Testis (tissue), 3 donors: Measurements from ENCODE around the gene RXRA. TPM values are rescaled to one million over a fixed set of nuclear protein-coding genes. Genes with fewer than 3 reads are reported as not detected.

ENCODE experiments used
- DNase-seq: peaks from one replicate; pipeline ENCODE4 v3.0.0-alpha.2; 2019
- H3K27ac ChIP-seq, 2 donors: fragments of 200-600 bp; sonication (generic); one replicate each; pipeline ENCODE4 v1.5.1; 2019
- H3K27me3 ChIP-seq: fragments of 200-600 bp; sonication (generic); one replicate; pipeline ENCODE4 v1.5.1; 2019
- H3K36me3 ChIP-seq: fragments of 200-600 bp; sonication (generic); one replicate; pipeline ENCODE4 v1.5.1; 2017; ENCODE audit warnings: low read depth; ENCODE audit errors: missing control alignments
- H3K4me1 ChIP-seq: fragments of 200-600 bp; sonication (generic); one replicate; pipeline ENCODE4 v1.5.1; 2019
- H3K4me3 ChIP-seq, 2 donors: fragments of 200-600 bp; sonication (generic); one replicate each; pipeline ENCODE4 v1.5.1; 2017 to 2019
- H3K9me3 ChIP-seq: fragments of 200-600 bp; sonication (generic); one replicate; pipeline ENCODE4 v1.5.1; 2017
- CTCF ChIP-seq, 3 experiments: fragments of 450-650 bp in 2 of 3; fragments of 200-600 bp in 1 of 3; sonication (generic) in 1 of 3; IDR thresholded peaks; one replicate each; pipeline ENCODE4 v1.5.1; 2016 to 2019; ENCODE audit warnings: antibody characterized with exemption in 3 of 3, mild to moderate bottlenecking in 2 of 3, moderate library complexity in 1 of 3
- POLR2A ChIP-seq: fragments of 450-650 bp; IDR thresholded peaks from one replicate; pipeline ENCODE4 v1.6.1; 2017; ENCODE audit warnings: antibody characterized with exemption, mild to moderate bottlenecking, moderate library complexity
- WGBS, 2 donors: methylation state at CpG; one replicate each; pipeline ENCODE4 v1.1.5; 2018; 5-methylcytosine and 5-hydroxymethylcytosine counted together
- intact Hi-C: fragments of 100-400 bp; cut with DNase I; formaldehyde crosslinking; loops from one replicate; pipeline ENCODE4 v1.15.1; 2023; ENCODE audit warnings: low total_unique reads
- polyA plus RNA-seq: library from polyadenylated mRNA; stranded (reverse); fragments of 350-450 nt; fragmentation: Illumina TruSeq; extraction: RNeasy Lipid Tissue Mini Kit (QIAGEN cat#74804); gene quantifications from one replicate; pipeline ENCODE4 v1.2.3, GENCODE V29; 2014; ENCODE audit warnings: low read depth, low replicate concordance; ENCODE audit not compliant: insufficient read depth
- total RNA-seq, 2 donors: library from RNA; depleted of rRNA; stranded (reverse); fragments of >200 nt; gene quantifications; one replicate each; pipeline ENCODE4 v1.2.3, GENCODE V29; 2016

The RXRA gene
- total and polyA plus RNA-seq, 3 donors from 2014 or later, result 31.3 to 61.0 (median 47.3) TPM

- H3K27ac ChIP-seq, result peak overlapping the region in 1 of 2 donors; percentile 41
- H3K4me1 ChIP-seq, result peaks cover 77% of the 10 kb centered on the region
- H3K4me3 ChIP-seq, result no peak overlapping the region
- no peaks in the 10 kb centered on the region for H3K27me3 ChIP-seq
- intact Hi-C loops, result no loop called here
- H3K9me3 ChIP-seq, result no peaks in the 10 kb centered on the region
- TF ChIP-seq POLR2A (no peak), CTCF (IDR thresholded peaks at IDR 0.05) (no peak)
- H3K36me3 ChIP-seq, result no peaks in the 10 kb centered on the region
- DNase-seq, result no peak
- WGBS, 2 donors, result 80 to 82% methylated on average over 4 to 7 of the region's 7 CpGs
Observed at GRCh38 chr9:134342746-134343115, 16.5 kb downstream of the RXRA start.

- Histone ChIP-seq H3K27me3 (no peaks in the 10 kb centered on the region), H3K36me3 (no peaks in the 10 kb centered on the region), H3K4me3 (no peak overlapping the region), H3K9me3 (no peaks in the 10 kb centered on the region), H3K27ac (peak overlapping the region in 1 of 2 donors; percentile 41), H3K4me1 (peaks cover 68% of the 10 kb centered on the region)
- WGBS, 2 donors, result 82 to 92% methylated on average over 2 to 16 of the region's 16 CpGs
- intact Hi-C loops, result no loop called here
- peak; percentile 63 for DNase-seq
- TF ChIP-seq POLR2A (no peak), CTCF (IDR thresholded peaks at IDR 0.05) (no peak)
Observed at GRCh38 chr9:134343637-134344036, 17.4 kb downstream of the RXRA start.

- no peak for DNase-seq
Observed at GRCh38 chr9:134344068-134344799, 18.0 kb downstream of the RXRA start.

GRCh38 chr9:134344800-134345310, 18.6 kb downstream of the RXRA start:
- Histone ChIP-seq H3K27me3 (no peaks in the 10 kb centered on the region), H3K36me3 (no peaks in the 10 kb centered on the region), H3K9me3 (no peaks in the 10 kb centered on the region), H3K4me1 (peaks cover 60% of the 10 kb centered on the region), H3K4me3 (no peak overlapping the region), H3K27ac (peak overlapping the region in 1 of 2 donors; percentile 36)
- TF ChIP-seq CTCF (IDR thresholded peaks at IDR 0.05) (no peak), POLR2A (no peak)
- no peak for DNase-seq
- 70% methylated on average over 11 of the region's 14 CpGs; no CpG with 5 or more reads in 1 of the 2 donors for WGBS, 2 donors
- intact Hi-C loops, result no loop called here

More at GRCh38 chr9:134344068-134344799, 18.0 kb downstream of the RXRA start:
- H3K27me3 ChIP-seq, result no peaks in the 10 kb centered on the region
- 76 to 82% methylated on average over 15 to 17 of the region's 17 CpGs for WGBS, 2 donors
- peak overlapping the region in 1 of 2 donors; percentile 36 for H3K27ac ChIP-seq
- intact Hi-C loops, result no loop called here
- H3K36me3 ChIP-seq, result no peaks in the 10 kb centered on the region
- no peak overlapping the region for H3K4me3 ChIP-seq
- no peak for TF ChIP-seq POLR2A
- no peak for TF ChIP-seq CTCF (IDR thresholded peaks at IDR 0.05)
- no peaks in the 10 kb centered on the region for H3K9me3 ChIP-seq
- peaks cover 62% of the 10 kb centered on the region for H3K4me1 ChIP-seq

GRCh38 chr9:134345737-134346136, 19.5 kb downstream of the RXRA start:
- TF ChIP-seq CTCF (IDR thresholded peaks at IDR 0.05) (no peak), POLR2A (no peak)
- H3K27ac ChIP-seq, result no peak overlapping the region

More at GRCh38 chr9:134345737-134346136, 19.5 kb downstream of the RXRA start:
- DNase-seq, result no peak
- Histone ChIP-seq H3K27me3 (no peaks in the 10 kb centered on the region), H3K9me3 (no peaks in the 10 kb centered on the region), H3K36me3 (no peaks in the 10 kb centered on the region), H3K4me1 (peaks cover 60% of the 10 kb centered on the region), H3K4me3 (no peak overlapping the region)
- intact Hi-C loops, result no loop called here
- WGBS, 2 donors, result 84 to 91% methylated on average over 10 to 12 of the region's 12 CpGs
